ENCODE measurements around the gene SKIC2.
"Not testable (repeated sequence)": the region's sequence is repeated elsewhere in the genome, so short reads cannot be mapped to it uniquely, and the experiment has no call there.

DNA sequence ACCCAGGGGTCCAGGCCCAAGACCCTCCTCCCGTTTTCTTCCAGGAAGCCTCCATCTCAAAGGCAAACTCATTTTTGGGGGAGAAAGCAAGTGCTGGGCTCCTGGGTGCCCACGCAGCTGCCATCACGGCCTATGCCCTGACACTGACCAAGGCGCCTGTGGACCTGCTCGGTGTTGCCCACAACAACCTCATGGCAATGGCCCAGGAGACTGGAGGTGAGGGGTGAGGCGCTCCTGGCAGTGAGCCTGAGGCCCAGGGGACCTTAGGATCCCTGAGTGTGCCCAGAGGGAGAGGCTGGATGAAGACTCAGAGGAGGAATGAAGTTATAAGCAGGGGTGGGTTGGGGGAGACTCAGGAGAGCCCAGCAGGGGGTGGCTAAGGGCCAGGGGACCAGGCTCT is 37.4 kb downstream of the SKIC2 start:
- TF ChIP-seq, protein P1, sequence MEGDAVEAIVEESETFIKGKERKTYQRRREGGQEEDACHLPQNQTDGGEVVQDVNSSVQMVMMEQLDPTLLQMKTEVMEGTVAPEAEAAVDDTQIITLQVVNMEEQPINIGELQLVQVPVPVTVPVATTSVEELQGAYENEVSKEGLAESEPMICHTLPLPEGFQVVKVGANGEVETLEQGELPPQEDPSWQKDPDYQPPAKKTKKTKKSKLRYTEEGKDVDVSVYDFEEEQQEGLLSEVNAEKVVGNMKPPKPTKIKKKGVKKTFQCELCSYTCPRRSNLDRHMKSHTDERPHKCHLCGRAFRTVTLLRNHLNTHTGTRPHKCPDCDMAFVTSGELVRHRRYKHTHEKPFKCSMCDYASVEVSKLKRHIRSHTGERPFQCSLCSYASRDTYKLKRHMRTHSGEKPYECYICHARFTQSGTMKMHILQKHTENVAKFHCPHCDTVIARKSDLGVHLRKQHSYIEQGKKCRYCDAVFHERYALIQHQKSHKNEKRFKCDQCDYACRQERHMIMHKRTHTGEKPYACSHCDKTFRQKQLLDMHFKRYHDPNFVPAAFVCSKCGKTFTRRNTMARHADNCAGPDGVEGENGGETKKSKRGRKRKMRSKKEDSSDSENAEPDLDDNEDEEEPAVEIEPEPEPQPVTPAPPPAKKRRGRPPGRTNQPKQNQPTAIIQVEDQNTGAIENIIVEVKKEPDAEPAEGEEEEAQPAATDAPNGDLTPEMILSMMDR (tag by site-specific recombination; IDR thresholded peaks at IDR 0.05) = not testable (repeated sequence)
- TF ChIP-seq, protein P2, sequence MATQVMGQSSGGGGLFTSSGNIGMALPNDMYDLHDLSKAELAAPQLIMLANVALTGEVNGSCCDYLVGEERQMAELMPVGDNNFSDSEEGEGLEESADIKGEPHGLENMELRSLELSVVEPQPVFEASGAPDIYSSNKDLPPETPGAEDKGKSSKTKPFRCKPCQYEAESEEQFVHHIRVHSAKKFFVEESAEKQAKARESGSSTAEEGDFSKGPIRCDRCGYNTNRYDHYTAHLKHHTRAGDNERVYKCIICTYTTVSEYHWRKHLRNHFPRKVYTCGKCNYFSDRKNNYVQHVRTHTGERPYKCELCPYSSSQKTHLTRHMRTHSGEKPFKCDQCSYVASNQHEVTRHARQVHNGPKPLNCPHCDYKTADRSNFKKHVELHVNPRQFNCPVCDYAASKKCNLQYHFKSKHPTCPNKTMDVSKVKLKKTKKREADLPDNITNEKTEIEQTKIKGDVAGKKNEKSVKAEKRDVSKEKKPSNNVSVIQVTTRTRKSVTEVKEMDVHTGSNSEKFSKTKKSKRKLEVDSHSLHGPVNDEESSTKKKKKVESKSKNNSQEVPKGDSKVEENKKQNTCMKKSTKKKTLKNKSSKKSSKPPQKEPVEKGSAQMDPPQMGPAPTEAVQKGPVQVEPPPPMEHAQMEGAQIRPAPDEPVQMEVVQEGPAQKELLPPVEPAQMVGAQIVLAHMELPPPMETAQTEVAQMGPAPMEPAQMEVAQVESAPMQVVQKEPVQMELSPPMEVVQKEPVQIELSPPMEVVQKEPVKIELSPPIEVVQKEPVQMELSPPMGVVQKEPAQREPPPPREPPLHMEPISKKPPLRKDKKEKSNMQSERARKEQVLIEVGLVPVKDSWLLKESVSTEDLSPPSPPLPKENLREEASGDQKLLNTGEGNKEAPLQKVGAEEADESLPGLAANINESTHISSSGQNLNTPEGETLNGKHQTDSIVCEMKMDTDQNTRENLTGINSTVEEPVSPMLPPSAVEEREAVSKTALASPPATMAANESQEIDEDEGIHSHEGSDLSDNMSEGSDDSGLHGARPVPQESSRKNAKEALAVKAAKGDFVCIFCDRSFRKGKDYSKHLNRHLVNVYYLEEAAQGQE (tag by site-specific recombination; IDR thresholded peaks at IDR 0.05) = not testable (repeated sequence)
- TF ChIP-seq ZBTB21 (tag by site-specific recombination; IDR thresholded peaks at IDR 0.05); ZNF585B (tag by site-specific recombination; IDR thresholded peaks at IDR 0.05); ZNF623 (tag by site-specific recombination; IDR thresholded peaks at IDR 0.05); ZNF561 (tag by site-specific recombination; IDR thresholded peaks at IDR 0.05; ENCODE audit: borderline replicate concordance); ZNF670 (tag by site-specific recombination; IDR thresholded peaks at IDR 0.05; ENCODE audit: low read depth); ZNF133 (tag by site-specific recombination; IDR thresholded peaks at IDR 0.05); YY1 (tag by site-specific recombination; IDR thresholded peaks at IDR 0.05); ZNF292 (tag by site-specific recombination; IDR thresholded peaks at IDR 0.05; ENCODE audit: borderline replicate concordance, low read depth): not testable (repeated sequence)
- TF ChIP-seq, protein P3, sequence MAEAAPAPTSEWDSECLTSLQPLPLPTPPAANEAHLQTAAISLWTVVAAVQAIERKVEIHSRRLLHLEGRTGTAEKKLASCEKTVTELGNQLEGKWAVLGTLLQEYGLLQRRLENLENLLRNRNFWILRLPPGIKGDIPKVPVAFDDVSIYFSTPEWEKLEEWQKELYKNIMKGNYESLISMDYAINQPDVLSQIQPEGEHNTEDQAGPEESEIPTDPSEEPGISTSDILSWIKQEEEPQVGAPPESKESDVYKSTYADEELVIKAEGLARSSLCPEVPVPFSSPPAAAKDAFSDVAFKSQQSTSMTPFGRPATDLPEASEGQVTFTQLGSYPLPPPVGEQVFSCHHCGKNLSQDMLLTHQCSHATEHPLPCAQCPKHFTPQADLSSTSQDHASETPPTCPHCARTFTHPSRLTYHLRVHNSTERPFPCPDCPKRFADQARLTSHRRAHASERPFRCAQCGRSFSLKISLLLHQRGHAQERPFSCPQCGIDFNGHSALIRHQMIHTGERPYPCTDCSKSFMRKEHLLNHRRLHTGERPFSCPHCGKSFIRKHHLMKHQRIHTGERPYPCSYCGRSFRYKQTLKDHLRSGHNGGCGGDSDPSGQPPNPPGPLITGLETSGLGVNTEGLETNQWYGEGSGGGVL (tag by site-specific recombination; IDR thresholded peaks at IDR 0.05) = not testable (repeated sequence)
- TF ChIP-seq, protein P4, sequence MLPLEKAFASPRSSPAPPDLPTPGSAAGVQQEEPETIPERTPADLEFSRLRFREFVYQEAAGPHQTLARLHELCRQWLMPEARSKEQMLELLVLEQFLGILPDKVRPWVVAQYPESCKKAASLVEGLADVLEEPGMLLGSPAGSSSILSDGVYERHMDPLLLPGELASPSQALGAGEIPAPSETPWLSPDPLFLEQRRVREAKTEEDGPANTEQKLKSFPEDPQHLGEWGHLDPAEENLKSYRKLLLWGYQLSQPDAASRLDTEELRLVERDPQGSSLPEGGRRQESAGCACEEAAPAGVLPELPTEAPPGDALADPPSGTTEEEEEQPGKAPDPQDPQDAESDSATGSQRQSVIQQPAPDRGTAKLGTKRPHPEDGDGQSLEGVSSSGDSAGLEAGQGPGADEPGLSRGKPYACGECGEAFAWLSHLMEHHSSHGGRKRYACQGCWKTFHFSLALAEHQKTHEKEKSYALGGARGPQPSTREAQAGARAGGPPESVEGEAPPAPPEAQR (tag by site-specific recombination; IDR thresholded peaks at IDR 0.05) = not testable (repeated sequence)
- TF ChIP-seq, protein P5, sequence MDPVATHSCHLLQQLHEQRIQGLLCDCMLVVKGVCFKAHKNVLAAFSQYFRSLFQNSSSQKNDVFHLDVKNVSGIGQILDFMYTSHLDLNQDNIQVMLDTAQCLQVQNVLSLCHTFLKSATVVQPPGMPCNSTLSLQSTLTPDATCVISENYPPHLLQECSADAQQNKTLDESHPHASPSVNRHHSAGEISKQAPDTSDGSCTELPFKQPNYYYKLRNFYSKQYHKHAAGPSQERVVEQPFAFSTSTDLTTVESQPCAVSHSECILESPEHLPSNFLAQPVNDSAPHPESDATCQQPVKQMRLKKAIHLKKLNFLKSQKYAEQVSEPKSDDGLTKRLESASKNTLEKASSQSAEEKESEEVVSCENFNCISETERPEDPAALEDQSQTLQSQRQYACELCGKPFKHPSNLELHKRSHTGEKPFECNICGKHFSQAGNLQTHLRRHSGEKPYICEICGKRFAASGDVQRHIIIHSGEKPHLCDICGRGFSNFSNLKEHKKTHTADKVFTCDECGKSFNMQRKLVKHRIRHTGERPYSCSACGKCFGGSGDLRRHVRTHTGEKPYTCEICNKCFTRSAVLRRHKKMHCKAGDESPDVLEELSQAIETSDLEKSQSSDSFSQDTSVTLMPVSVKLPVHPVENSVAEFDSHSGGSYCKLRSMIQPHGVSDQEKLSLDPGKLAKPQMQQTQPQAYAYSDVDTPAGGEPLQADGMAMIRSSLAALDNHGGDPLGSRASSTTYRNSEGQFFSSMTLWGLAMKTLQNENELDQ (tag by site-specific recombination; IDR thresholded peaks at IDR 0.05; ENCODE audit: low read depth) = not testable (repeated sequence)

Data from HEK293 (cell line).